Activated naive CD8-positive, alpha-beta T cell treated with anti-CD3 and anti-CD28 coated beads, Interleukin-2, amount 10 ng/mL, durations not matched to agents 7 days and 5 days (primary cell): ENCODE measurements around the gene SECTM1. TPM values are rescaled to one million over a fixed set of nuclear protein-coding genes. Genes with fewer than 3 reads are reported as not detected.

Source experiments
- ATAC-seq: fragments of 150-1000 bp; cut with Tn5 transposase; one replicate; pipeline ENCODE4 v1.10.0; 2021; ENCODE audit warnings: low read depth, moderate library complexity
- POLR2A ChIA-PET: fragments of 350-600 bp; sonication (Branson Sonifier 250); formaldehyde crosslinking; loops from one replicate; lab custom pipeline; 2021; ENCODE audit warnings: antibody characterized with exemption; lab: Charles Lee
- DNase-seq: peaks from one replicate; pipeline ENCODE4 v3.0.0; 2021
- H3K27ac Mint-ChIP-seq: one replicate; pipeline ENCODE4 v1.8.0; 2022; ENCODE audit warnings: mild to moderate bottlenecking, mixed read lengths
- H3K27me3 Mint-ChIP-seq: one replicate; pipeline ENCODE4 v1.8.0; 2022; ENCODE audit warnings: mild to moderate bottlenecking, moderate library complexity, mixed read lengths
- H3K36me3 Mint-ChIP-seq: one replicate; pipeline ENCODE4 v1.8.0; 2021; ENCODE audit warnings: mild to moderate bottlenecking, mixed read lengths
- H3K4me1 Mint-ChIP-seq: one replicate; pipeline ENCODE4 v1.8.0; 2021; ENCODE audit warnings: mixed read lengths
- H3K4me3 Mint-ChIP-seq: one replicate; pipeline ENCODE4 v1.8.0; 2022; ENCODE audit warnings: mild to moderate bottlenecking, moderate library complexity, mixed read lengths
- H3K9me3 Mint-ChIP-seq: one replicate; pipeline ENCODE4 v1.8.0; 2021; ENCODE audit warnings: mixed read lengths
- total RNA-seq, 2 experiments: library from RNA; stranded (reverse); gene quantifications; one replicate each; pipeline ENCODE4 v1.2.3, GENCODE V29; 2021

Gene SECTM1
- total RNA-seq, 2 experiments from 2014 or later: 0.86 to 1.0 TPM

DNA sequence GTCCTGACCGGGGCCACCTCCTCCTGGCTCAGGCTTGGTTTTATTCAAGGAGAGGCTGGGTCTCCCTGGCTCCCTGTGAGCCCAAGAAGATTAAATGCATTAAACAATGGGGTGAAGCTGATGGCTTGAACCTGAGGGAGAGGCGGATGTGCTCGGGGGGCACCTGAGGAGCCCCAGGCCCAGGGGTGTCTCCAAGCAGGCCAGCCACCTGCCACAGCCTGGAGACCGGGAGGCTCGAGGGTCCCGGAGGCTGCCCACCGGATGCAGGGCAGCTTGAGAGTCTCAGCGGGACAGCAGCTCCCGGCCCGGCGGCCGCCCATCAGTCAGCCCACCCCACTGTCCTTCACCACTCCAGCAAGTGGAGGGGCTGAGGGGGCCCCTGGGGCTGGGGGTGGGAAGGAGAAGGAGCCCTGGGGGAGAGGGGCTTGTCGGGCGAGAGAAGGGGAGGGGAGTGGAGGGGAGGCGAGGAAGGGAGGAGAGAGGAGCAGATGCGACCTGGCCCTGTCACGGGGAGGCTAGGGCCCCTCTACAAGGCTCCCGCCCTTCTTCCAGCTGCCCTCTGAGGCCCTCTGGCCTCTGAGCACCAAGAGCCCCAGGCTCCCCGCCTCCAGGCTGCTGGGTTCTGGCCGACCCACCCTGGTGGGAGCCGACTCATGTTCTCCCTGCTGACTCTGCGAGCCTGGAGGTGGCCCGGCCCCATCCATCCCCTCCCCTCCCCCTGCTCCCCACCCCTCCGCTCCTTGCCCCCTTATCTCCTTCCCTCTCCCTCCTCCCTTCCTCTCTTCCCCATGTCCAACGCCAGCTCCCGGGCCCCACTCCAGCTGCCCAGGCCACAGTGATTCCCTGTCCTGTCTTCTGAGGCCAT lies 29.4 kb downstream of the SECTM1 start:
- POLR2A ChIA-PET: interaction anchor here (0.8 to 9.8 kb wide), 8 partner anchors 9 to 267 kb away, joined by 3 to 222 read pairs (median 8); partner anchors contain the start of genes CD7, CSNK1D, DCXR and SLC16A3
- H3K27ac Mint-ChIP-seq: peak overlapping the region; percentile 90
- no peaks in the 10 kb centered on the region for H3K36me3 Mint-ChIP-seq
- peaks cover 57% of the 10 kb centered on the region for H3K4me1 Mint-ChIP-seq
- ATAC-seq (no peak), DNase-seq (peak; percentile 40)
- H3K27me3 Mint-ChIP-seq: peaks cover 7% of the 10 kb centered on the region
- H3K4me3 Mint-ChIP-seq: peak overlapping the region; percentile 81
- no peaks in the 10 kb centered on the region for H3K9me3 Mint-ChIP-seq

DNA sequence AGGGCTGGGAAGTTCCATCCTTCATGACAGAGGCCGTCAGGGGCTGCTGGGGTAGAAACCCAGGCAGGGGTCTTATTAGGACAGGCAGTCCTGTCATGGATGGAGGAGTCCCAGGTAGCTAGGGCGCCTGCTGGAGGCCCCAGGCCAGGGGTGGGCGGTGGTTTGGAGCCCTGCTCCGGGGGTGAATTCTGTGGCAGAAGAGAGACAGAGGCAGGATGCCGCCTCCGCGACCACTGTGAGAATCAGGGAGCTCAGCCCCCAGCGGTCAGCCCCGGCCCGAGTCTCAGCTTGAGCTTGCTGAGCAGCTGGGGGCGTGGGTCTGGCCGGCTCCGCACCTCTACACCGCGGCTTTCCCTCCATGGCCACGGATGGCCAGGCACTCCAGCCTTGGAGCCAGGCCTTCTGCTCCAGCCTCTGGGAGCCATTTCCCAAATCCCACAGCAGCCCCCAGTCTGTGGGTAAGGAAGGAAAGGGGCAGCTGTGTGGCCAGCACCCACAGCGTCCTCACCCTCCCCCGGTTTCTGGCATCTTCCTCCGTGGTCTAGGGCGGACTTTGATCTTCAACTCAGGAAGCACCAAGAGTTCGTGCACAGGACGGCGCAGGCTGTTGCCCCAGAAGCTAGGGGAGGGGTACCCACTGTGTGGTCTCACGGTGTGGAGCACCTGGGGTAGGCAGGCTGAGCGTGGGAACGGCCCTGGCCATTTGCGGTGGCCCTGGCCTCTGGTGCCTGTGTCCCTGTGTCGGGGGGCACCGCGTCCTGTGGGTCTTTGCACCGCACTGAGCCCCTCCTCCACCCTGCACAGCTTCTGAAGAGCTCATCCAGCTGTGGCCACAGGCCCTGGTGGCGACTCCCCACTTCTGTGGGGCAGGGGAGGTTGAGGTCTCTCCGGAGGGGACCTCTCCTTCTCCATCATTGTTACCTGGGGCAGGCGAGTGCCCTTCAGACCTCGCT lies 30.3 kb downstream of the SECTM1 start:
- no peaks in the 10 kb centered on the region for H3K36me3 Mint-ChIP-seq
- peak overlapping the region; percentile 81 for H3K4me3 Mint-ChIP-seq
- peaks cover 2% of the 10 kb centered on the region for H3K27me3 Mint-ChIP-seq
- H3K9me3 Mint-ChIP-seq: no peaks in the 10 kb centered on the region
- H3K27ac Mint-ChIP-seq: peak overlapping the region; percentile 90
- POLR2A ChIA-PET: interaction anchor here (1.0 to 9.8 kb wide), 10 partner anchors 10 to 266 kb away, joined by 3 to 222 read pairs (median 6); partner anchors contain the start of genes CCDC57, CD7, CSNK1D and DCXR
- ATAC-seq (peak; percentile 36), DNase-seq (peak; percentile 72)
- peaks cover 63% of the 10 kb centered on the region for H3K4me1 Mint-ChIP-seq

DNA sequence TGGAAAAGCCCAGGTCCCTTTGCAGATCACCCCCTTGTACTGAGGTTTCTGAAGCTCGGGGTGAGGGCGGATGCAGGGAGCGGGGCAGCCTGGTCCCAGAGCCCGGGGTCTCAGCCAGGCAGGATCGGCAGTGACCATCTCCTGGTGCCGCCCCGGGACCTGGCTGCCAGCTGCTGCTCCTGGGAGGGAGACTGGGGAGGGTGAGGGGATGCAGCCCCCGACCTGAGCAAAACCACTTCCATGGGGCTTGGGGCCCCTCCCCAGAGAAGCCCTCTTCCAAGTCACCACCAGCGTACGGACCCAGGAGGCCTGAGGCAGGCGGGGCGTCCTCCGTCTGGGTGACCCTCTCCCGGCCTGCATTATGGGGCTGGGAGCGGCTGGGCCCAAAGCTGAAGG lies 31.0 kb downstream of the SECTM1 start:
- no peak for ATAC-seq
- Mint-ChIP-seq H3K4me1 (peaks cover 68% of the 10 kb centered on the region), H3K9me3 (no peaks in the 10 kb centered on the region)

GRCh38 chr17:82301916-82302567 lies 31.5 kb downstream of the SECTM1 start:
- peaks cover 73% of the 10 kb centered on the region for H3K4me1 Mint-ChIP-seq
- no peaks in the 10 kb centered on the region for H3K27me3 Mint-ChIP-seq
- peak; percentile 6 for ATAC-seq
- H3K27ac Mint-ChIP-seq: peak overlapping the region; percentile 90
- H3K36me3 Mint-ChIP-seq: no peaks in the 10 kb centered on the region
- POLR2A ChIA-PET: interaction anchor here (1.1 to 9.8 kb wide), 7 partner anchors 9 to 96 kb away, joined by 5 to 222 read pairs (median 8); partner anchors contain the start of genes CD7, CSNK1D and SLC16A3
- DNase-seq: peak; percentile 82
- peak overlapping the region; percentile 81 for H3K4me3 Mint-ChIP-seq
- no peaks in the 10 kb centered on the region for H3K9me3 Mint-ChIP-seq

More for the DNA sequence above, 31.0 kb downstream of the SECTM1 start:
- Mint-ChIP-seq H3K36me3 (no peaks in the 10 kb centered on the region), H3K4me3 (peak overlapping the region; percentile 81), H3K27ac (peak overlapping the region; percentile 90), H3K27me3 (no peaks in the 10 kb centered on the region)
- POLR2A ChIA-PET: interaction anchor here (1.0 to 9.8 kb wide), 9 partner anchors 10 to 265 kb away, joined by 3 to 222 read pairs (median 7); partner anchors contain the start of genes CCDC57, CD7, CSNK1D and DCXR
- DNase-seq: no peak

DNA sequence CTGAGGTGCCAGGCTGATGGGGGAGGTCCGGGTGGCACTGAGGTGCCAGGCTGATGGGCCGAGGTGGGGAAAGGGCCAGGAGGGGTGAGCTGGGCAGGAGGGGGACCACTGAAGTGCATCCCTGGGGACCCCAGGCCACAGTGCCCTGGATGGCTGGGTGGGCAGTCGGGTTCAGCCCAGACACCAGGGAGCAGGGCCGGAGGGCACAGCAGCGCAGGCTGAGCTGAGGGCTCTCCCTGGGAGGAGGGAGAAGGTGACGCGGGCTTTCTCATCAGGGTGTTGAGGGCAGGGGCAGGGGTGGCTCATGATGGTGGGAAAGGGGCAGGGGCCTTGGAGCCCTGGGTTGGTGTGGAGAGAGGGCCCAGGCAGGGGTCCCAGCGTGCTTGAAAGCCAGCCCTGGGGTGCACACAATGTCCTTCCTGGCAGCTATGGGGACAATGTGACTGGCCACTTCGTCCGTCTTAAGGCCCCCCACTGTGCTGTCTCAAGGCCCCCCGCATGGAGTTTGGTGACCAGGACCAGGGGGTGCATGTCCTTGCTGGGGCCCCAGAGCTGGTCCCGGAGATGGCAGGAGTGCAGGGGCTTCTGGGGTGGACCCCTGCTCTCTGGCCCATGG lies 32.2 kb downstream of the SECTM1 start:
- DNase-seq (peak; percentile 48), ATAC-seq (no peak)
- peak overlapping the region; percentile 81 for H3K4me3 Mint-ChIP-seq

GRCh38 chr17:82300707-82301270 lies 32.8 kb downstream of the SECTM1 start:
- Mint-ChIP-seq H3K4me3 (peak overlapping the region; percentile 59), H3K27ac (peak overlapping the region; percentile 90), H3K9me3 (no peaks in the 10 kb centered on the region), H3K4me1 (peaks cover 68% of the 10 kb centered on the region), H3K27me3 (no peaks in the 10 kb centered on the region), H3K36me3 (no peaks in the 10 kb centered on the region)
- no peak for ATAC-seq
- peak; percentile 83 for DNase-seq
- POLR2A ChIA-PET: interaction anchor here (0.9 to 9.8 kb wide), 5 partner anchors 8 to 71 kb away, joined by 4 to 222 read pairs (median 13); partner anchors contain the start of genes CD7 and SLC16A3

More for the DNA sequence above, 32.2 kb downstream of the SECTM1 start:
- POLR2A ChIA-PET: interaction anchor here (0.9 to 9.8 kb wide), 6 partner anchors 9 to 95 kb away, joined by 4 to 222 read pairs (median 10); partner anchors contain the start of genes CD7 and SLC16A3
- Mint-ChIP-seq H3K27me3 (no peaks in the 10 kb centered on the region), H3K9me3 (no peaks in the 10 kb centered on the region), H3K4me1 (peaks cover 73% of the 10 kb centered on the region), H3K27ac (peak overlapping the region; percentile 90), H3K36me3 (no peaks in the 10 kb centered on the region)

- H3K27ac Mint-ChIP-seq: peak overlapping the region; percentile 100
- H3K4me3 Mint-ChIP-seq: peak overlapping the region; percentile 89
- no peaks in the 10 kb centered on the region for H3K27me3 Mint-ChIP-seq
- POLR2A ChIA-PET: interaction anchor here (2.9 to 9.8 kb wide), 2 partner anchors 13 to 58 kb away, joined by 12 to 222 read pairs; partner anchors contain the start of gene CD7
- DNase-seq (no peak), ATAC-seq (no peak)
- peaks cover 67% of the 10 kb centered on the region for H3K4me1 Mint-ChIP-seq
- H3K9me3 Mint-ChIP-seq: no peaks in the 10 kb centered on the region
- H3K36me3 Mint-ChIP-seq: no peaks in the 10 kb centered on the region
Measured at GRCh38 chr17:82300228-82300627, 33.3 kb downstream of the SECTM1 start.

DNA sequence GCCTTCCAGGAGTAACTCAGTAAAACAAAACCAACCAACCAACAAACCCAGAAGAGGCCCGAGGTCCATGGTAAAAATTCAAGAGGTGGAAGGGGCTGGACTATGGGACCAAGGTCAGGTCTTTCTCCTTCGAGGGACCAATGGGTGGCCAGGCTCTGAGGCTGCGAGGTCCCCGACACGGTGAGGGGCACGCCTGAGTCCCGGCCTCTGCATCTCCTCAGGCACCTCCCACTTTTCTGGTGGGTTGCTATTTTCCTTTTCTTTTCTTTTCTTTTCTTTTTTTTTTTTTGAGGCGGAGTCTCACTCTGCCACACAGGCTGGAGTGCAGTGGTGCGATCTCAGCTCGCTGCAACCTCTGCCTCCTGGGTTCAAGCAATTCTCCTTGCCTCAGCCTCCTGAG lies 34.1 kb downstream of the SECTM1 start:
- Mint-ChIP-seq H3K27me3 (no peaks in the 10 kb centered on the region), H3K4me3 (peak overlapping the region; percentile 89), H3K4me1 (peaks cover 69% of the 10 kb centered on the region), H3K36me3 (peaks cover 2% of the 10 kb centered on the region), H3K9me3 (no peaks in the 10 kb centered on the region), H3K27ac (peak overlapping the region; percentile 100)
- peak; percentile 52 for DNase-seq
- ATAC-seq: no peak
- POLR2A ChIA-PET: interaction anchor here (2.0 to 9.8 kb wide), 4 partner anchors 14 to 58 kb away, joined by 7 to 222 read pairs (median 10); partner anchors contain the start of genes CD7 and SECTM1

- Mint-ChIP-seq H3K36me3 (peaks cover 2% of the 10 kb centered on the region), H3K9me3 (no peaks in the 10 kb centered on the region), H3K27ac (peak overlapping the region; percentile 100), H3K27me3 (no peaks in the 10 kb centered on the region), H3K4me3 (peak overlapping the region; percentile 89), H3K4me1 (peaks cover 71% of the 10 kb centered on the region)
- ATAC-seq: no peak
- DNase-seq: peak; percentile 53
- POLR2A ChIA-PET: interaction anchor here (0.8 to 9.8 kb wide), 20 partner anchors 8 to 172 kb away, joined by 3 to 222 read pairs (median 6); partner anchors contain the start of genes CD7, CSNK1D, OGFOD3 and SECTM1
Measured at GRCh38 chr17:82298538-82299421, 34.8 kb downstream of the SECTM1 start.

GRCh38 chr17:82297714-82298537 lies 35.6 kb downstream of the SECTM1 start:
- DNase-seq (peak; percentile 84), ATAC-seq (peak; percentile 64)
- POLR2A ChIA-PET: interaction anchor here (0.7 to 9.8 kb wide), 25 partner anchors 9 to 221 kb away, joined by 3 to 222 read pairs (median 5); partner anchors contain the start of genes CD7, CSNK1D, OGFOD3 and SECTM1
- peaks cover 2% of the 10 kb centered on the region for H3K36me3 Mint-ChIP-seq
- no peaks in the 10 kb centered on the region for H3K27me3 Mint-ChIP-seq
- peaks cover 66% of the 10 kb centered on the region for H3K4me1 Mint-ChIP-seq
- H3K27ac Mint-ChIP-seq: peak overlapping the region; percentile 100
- H3K4me3 Mint-ChIP-seq: peak overlapping the region; percentile 89
- no peaks in the 10 kb centered on the region for H3K9me3 Mint-ChIP-seq
